Measurements from ENCODE around the gene STARD9. TPM values are rescaled to one million over a fixed set of nuclear protein-coding genes. Genes with fewer than 3 reads are reported as not detected.

The STARD9 gene
- total and polyA plus RNA-seq, 12 donors, result 2.3 to 15.7 (median 6.1) TPM

DNA sequence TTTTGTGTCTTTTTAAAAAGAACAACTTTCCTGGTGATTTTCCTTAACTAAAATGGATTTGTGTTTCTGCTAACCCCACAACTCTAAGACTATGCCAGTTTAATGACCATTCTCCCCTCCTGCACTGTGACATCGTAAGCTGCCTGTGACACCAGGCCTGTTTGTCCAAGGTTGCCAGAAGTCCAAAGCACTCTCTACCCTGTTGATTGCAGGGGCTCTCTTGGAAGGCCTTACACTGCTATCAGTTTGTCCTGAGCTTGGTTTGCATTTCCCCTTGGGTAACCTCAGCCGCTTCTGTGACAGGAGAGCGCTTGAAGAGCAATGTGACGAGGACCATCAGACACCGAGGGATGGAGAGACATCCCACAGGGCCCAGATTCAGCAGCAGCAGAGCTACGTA, 105.7 kb downstream of the STARD9 start:
- peaks cover 0 to 23% (median 10%) of the 10 kb centered on the region in 9 donors for H3K4me1 ChIP-seq
- intact Hi-C loops (cut with DNase I), result no loop called here
- peaks cover 0 to 100% (median 31%) of the 10 kb centered on the region in 9 donors for H3K36me3 ChIP-seq
- peak in 4 of 8 donors; percentile 28 to 34 (median 30) for ATAC-seq
- 66 to 71% methylated on average over 6 of the region's 6 CpGs for WGBS, 2 donors
- no peak overlapping the region for H3K4me3 ChIP-seq
- no peaks in the 10 kb centered on the region for H3K27me3 ChIP-seq
- no peak overlapping the region for H3K27ac ChIP-seq
- TF ChIP-seq, protein P1, sequence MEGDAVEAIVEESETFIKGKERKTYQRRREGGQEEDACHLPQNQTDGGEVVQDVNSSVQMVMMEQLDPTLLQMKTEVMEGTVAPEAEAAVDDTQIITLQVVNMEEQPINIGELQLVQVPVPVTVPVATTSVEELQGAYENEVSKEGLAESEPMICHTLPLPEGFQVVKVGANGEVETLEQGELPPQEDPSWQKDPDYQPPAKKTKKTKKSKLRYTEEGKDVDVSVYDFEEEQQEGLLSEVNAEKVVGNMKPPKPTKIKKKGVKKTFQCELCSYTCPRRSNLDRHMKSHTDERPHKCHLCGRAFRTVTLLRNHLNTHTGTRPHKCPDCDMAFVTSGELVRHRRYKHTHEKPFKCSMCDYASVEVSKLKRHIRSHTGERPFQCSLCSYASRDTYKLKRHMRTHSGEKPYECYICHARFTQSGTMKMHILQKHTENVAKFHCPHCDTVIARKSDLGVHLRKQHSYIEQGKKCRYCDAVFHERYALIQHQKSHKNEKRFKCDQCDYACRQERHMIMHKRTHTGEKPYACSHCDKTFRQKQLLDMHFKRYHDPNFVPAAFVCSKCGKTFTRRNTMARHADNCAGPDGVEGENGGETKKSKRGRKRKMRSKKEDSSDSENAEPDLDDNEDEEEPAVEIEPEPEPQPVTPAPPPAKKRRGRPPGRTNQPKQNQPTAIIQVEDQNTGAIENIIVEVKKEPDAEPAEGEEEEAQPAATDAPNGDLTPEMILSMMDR (IDR thresholded peaks at IDR 0.05), result no peak
- DNase-seq, result no peak
- H3K9me3 ChIP-seq, result no peaks in the 10 kb centered on the region

GRCh38 chr15:42686281-42686680, 110.9 kb downstream of the STARD9 start:
- Histone ChIP-seq H3K27me3 (no peaks in the 10 kb centered on the region), H3K4me3 (no peak overlapping the region), H3K9me3 (no peaks in the 10 kb centered on the region), H3K27ac (no peak overlapping the region), H3K4me1 (no peaks in the 10 kb centered on the region), H3K36me3 (peaks cover 0 to 100% (median 31%) of the 10 kb centered on the region in 9 donors)
- intact Hi-C loops (cut with DNase I), result no loop called here
- DNase-seq, result no peak
- no peak for ATAC-seq
- 95 to 97% methylated on average over 8 of the region's 8 CpGs for WGBS, 2 donors
- TF ChIP-seq, protein P1 (IDR thresholded peaks at IDR 0.05), result no peak

- H3K27me3 ChIP-seq, result no peaks in the 10 kb centered on the region
- H3K4me1 ChIP-seq, result no peaks in the 10 kb centered on the region
- H3K9me3 ChIP-seq, result no peaks in the 10 kb centered on the region
- no peak overlapping the region for H3K27ac ChIP-seq
- ATAC-seq, result no peak
- no peak for DNase-seq
- 98 to 99% methylated on average over 4 of the region's 4 CpGs for WGBS, 2 donors
- peaks cover 0 to 100% (median 25%) of the 10 kb centered on the region in 9 donors for H3K36me3 ChIP-seq
- intact Hi-C loops (cut with DNase I), result no loop called here
- no peak overlapping the region for H3K4me3 ChIP-seq
- TF ChIP-seq, protein P1 (IDR thresholded peaks at IDR 0.05), result no peak
Observed at GRCh38 chr15:42687740-42688139, 112.3 kb downstream of the STARD9 start.

GRCh38 chr15:42688301-42688700, 112.9 kb downstream of the STARD9 start:
- Histone ChIP-seq H3K27me3 (no peaks in the 10 kb centered on the region), H3K36me3 (peaks cover 0 to 100% (median 20%) of the 10 kb centered on the region in 9 donors), H3K27ac (no peak overlapping the region), H3K4me3 (no peak overlapping the region), H3K9me3 (no peaks in the 10 kb centered on the region), H3K4me1 (no peaks in the 10 kb centered on the region)
- no peak for ATAC-seq
- TF ChIP-seq, protein P1 (IDR thresholded peaks at IDR 0.05), result no peak
- DNase-seq, result no peak
- intact Hi-C loops (cut with DNase I), result no loop called here
- 88 to 89% methylated on average over 3 of the region's 3 CpGs for WGBS, 2 donors
